ENCODE data around the gene CAB39.

DNA sequence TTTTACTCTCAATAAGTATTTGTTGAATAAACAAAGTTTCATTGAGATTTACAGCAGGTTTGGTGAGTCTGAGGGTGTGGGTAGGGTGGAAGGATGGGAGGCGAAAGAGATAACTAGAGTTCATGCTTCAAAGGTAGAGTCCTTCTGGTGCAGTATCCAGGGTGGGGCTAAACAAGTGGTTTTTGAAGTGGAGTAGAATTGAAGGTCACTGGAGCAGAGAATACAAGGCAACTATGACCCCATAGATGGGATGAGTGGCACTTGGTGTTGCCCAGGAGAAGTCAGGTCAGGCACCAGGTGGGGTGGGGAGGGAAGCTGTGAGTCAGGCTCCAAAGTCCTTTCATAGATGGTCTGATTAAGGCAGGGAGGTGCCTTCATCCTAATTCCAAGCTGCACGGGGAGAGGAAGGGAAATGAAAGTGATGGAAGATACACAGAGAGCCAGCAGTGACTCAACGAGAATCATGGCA is 6.6 kb upstream of the CAB39 start:
- TF ChIP-seq EZH2 (IDR thresholded peaks at IDR 0.05; ENCODE audit: insufficient read depth, low read length), result no peak
- TF ChIP-seq, protein P1, sequence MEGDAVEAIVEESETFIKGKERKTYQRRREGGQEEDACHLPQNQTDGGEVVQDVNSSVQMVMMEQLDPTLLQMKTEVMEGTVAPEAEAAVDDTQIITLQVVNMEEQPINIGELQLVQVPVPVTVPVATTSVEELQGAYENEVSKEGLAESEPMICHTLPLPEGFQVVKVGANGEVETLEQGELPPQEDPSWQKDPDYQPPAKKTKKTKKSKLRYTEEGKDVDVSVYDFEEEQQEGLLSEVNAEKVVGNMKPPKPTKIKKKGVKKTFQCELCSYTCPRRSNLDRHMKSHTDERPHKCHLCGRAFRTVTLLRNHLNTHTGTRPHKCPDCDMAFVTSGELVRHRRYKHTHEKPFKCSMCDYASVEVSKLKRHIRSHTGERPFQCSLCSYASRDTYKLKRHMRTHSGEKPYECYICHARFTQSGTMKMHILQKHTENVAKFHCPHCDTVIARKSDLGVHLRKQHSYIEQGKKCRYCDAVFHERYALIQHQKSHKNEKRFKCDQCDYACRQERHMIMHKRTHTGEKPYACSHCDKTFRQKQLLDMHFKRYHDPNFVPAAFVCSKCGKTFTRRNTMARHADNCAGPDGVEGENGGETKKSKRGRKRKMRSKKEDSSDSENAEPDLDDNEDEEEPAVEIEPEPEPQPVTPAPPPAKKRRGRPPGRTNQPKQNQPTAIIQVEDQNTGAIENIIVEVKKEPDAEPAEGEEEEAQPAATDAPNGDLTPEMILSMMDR (IDR thresholded peaks at IDR 0.05; ENCODE audit: insufficient read depth, low read depth, low read length), result no peak
